K562 (cell line): ENCODE measurements around the gene MRPL11. TPM values are rescaled to one million over a fixed set of nuclear protein-coding genes. Genes with fewer than 3 reads are reported as not detected.
A peak's percentile ranks its signal among the peaks of the same experiment; 100 is the strongest.

ENCODE experiments used
- ARHGAP35 ChIP-seq: fragments of 450-650 bp; IDR thresholded peaks from 2 replicates; pipeline ENCODE4 v1.6.1; 2018; ENCODE audit not compliant: partially characterized antibody
- ATF6 ChIP-seq: sonication (generic); formaldehyde crosslinking; IDR thresholded peaks from 2 replicates; pipeline ENCODE4 v1.4.0; 2020; ENCODE audit warnings: mild to moderate bottlenecking, missing genetic modification reagents
- GABPB1 ChIP-seq: sonication (generic); formaldehyde crosslinking; IDR thresholded peaks from 2 replicates; pipeline ENCODE4 v1.8.0; 2022; ENCODE audit warnings: mild to moderate bottlenecking, missing genetic modification reagents
- HMG20B ChIP-seq: fragments of 250-450 bp; sonication (Bioruptor Pico); IDR thresholded peaks from 2 replicates; pipeline ENCODE4 v1.5.0; 2021; ENCODE audit warnings: mild to moderate bottlenecking
- PURB ChIP-seq: sonication (generic); formaldehyde crosslinking; IDR thresholded peaks from 2 replicates; pipeline ENCODE4 v1.9.0; 2021; ENCODE audit warnings: low read depth, mild to moderate bottlenecking, missing genetic modification reagents
- RERE ChIP-seq: sonication (generic); formaldehyde crosslinking; IDR thresholded peaks from 2 replicates; pipeline ENCODE4 v1.8.0; 2023; ENCODE audit warnings: missing genetic modification reagents, mild to moderate bottlenecking, borderline replicate concordance
- SMARCA5 ChIP-seq: fragments of 450-650 bp; IDR thresholded peaks from 2 replicates; pipeline ENCODE4 v1.6.1; 2016
- TEAD1 ChIP-seq, 2 experiments: fragments of 450-650 bp in 1 of 2; sonication (generic) in 1 of 2; formaldehyde crosslinking; IDR thresholded peaks; 2 replicates each; pipeline versions ENCODE4 v1.4.0 to v1.8.0; 2020 to 2022; ENCODE audit warnings: mild to moderate bottlenecking in 2 of 2, missing genetic modification reagents in 1 of 2
- THAP7 ChIP-seq: fragments of 250-450 bp; sonication (Bioruptor Pico); IDR thresholded peaks from 2 replicates; pipeline ENCODE4 v1.5.0; 2021
- XRCC5 ChIP-seq: fragments of 200-400 bp; formaldehyde crosslinking; IDR thresholded peaks from 2 replicates; pipeline ENCODE4 v1.6.1; 2017; ENCODE audit warnings: low read depth, mild to moderate bottlenecking, low read length
- ZNF280A ChIP-seq: fragments of 450-650 bp; IDR thresholded peaks from 2 replicates; pipeline ENCODE4 v1.6.1; 2018; ENCODE audit warnings: mild to moderate bottlenecking, low read depth; ENCODE audit not compliant: partially characterized antibody
- polyA plus RNA-seq, 8 experiments: library from polyadenylated mRNA; depleted of rRNA in 4 of 8; stranded (reverse) in 5 of 8; unstranded in 3 of 8; fragments of >200 nt; fragmentation: Nextera tagmentation in 2 of 8; fragmentation: Illumina TruSeq in 1 of 8; extraction: Ambion mirVana in 2 of 8; extraction: Trizol in 1 of 8; gene quantifications; 2 replicates each; pipeline versions ENCODE4 v1.2.1 to v1.2.3, GENCODE V29; 2011 to 2014; ENCODE audit warnings: inconsistent platforms in 1 of 8, missing spikeins in 1 of 8
- total RNA-seq, 7 experiments: library from RNA; depleted of rRNA in 6 of 7; stranded (reverse); fragments of >200 nt in 6 of 7; fragmentation: Illumina TruSeq in 2 of 7; extraction: Trizol in 2 of 7; gene quantifications; 2 replicates each; pipeline versions ENCODE4 v1.2.1 to v1.2.3, GENCODE V29; 2011 to 2021; ENCODE audit warnings: low replicate concordance in 1 of 7
- TF ChIP-seq, protein P1 (sequence below), 2 experiments: fragments of 200-800 bp in 1 of 2; sonication (Bioruptor generic) in 1 of 2; sonication (generic) in 1 of 2; formaldehyde crosslinking in 1 of 2; IDR thresholded peaks in 1 of 2; conservative IDR thresholded peaks in 1 of 2; 2 replicates each; pipeline versions ENCODE4 v1.5.0 to v1.6.1; 2016 to 2020; ENCODE audit warnings: missing compliant biosample characterization in 1 of 2, missing genetic modification characterization in 1 of 2, missing genetic modification reagents in 1 of 2

MRPL11 gene
- total and polyA plus RNA-seq, 9 of the 15 experiments (the other 6 are each of a cell fraction or from before 2014, with no cell fraction given), result 33.0 to 173 (median 91.9) TPM

- TF ChIP-seq TEAD1 (CRISPR knock-in tag; IDR thresholded peaks at IDR 0.05) (0 out of 4 replicates have a peak, but pooled peaks of 1 of the 2 experiments have one; percentile 3), RERE (CRISPR knock-in tag) (0 out of 2 replicates have a peak, but pooled peaks have one; percentile 66), XRCC5 (0 out of 2 replicates have a peak, but pooled peaks have one; percentile 4), ARHGAP35 (no peak), PURB (no peak), THAP7 (CRISPR knock-in tag) (peak; percentile 51; the same call in 1 of the 2 replicates), SMARCA5 (no peak), ATF6 (CRISPR knock-in tag) (peak; percentile 74; the same call in 1 of the 2 replicates), ZNF280A (no peak), GABPB1 (CRISPR knock-in tag) (0 out of 2 replicates have a peak, but pooled peaks have one; percentile 9), HMG20B (CRISPR knock-in tag) (no peak)
- TF ChIP-seq, protein P1, sequence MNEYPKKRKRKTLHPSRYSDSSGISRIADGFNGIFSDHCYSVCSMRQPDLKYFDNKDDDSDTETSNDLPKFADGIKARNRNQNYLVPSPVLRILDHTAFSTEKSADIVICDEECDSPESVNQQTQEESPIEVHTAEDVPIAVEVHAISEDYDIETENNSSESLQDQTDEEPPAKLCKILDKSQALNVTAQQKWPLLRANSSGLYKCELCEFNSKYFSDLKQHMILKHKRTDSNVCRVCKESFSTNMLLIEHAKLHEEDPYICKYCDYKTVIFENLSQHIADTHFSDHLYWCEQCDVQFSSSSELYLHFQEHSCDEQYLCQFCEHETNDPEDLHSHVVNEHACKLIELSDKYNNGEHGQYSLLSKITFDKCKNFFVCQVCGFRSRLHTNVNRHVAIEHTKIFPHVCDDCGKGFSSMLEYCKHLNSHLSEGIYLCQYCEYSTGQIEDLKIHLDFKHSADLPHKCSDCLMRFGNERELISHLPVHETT (CRISPR knock-in tag; conservative IDR thresholded peaks at IDR 0.05 in 1 of 2, IDR thresholded peaks at IDR 0.05 in 1 of 2), result no peak
Measured at GRCh38 chr11:66479394-66480116, 40.9 kb upstream of the MRPL11 start (continued).
